H1 (cell line): Measurements from ENCODE around the gene IGLL5. TPM values are rescaled to one million over a fixed set of nuclear protein-coding genes. Genes with fewer than 3 reads are reported as not detected.

Experiments
- CTCF ChIA-PET: fragments of 300-600 bp; sonication (Branson Sonifier 250); formaldehyde crosslinking; loops from one replicate; lab custom pipeline; 2021; ENCODE audit not compliant: partially characterized antibody; lab: Charles Lee
- POLR2A ChIA-PET: fragments of 300-600 bp; sonication (Branson Sonifier 250); formaldehyde crosslinking; loops from one replicate; lab custom pipeline; 2021; ENCODE audit warnings: inconsistent platforms; ENCODE audit not compliant: partially characterized antibody; lab: Charles Lee
- DNase-seq, 2 experiments: peaks; one replicate each; pipeline versions ENCODE4 v3.0.0 to v3.0.0-alpha.2; 2010 to 2022; ENCODE audit warnings: low spot score in 2 of 2, low read depth in 1 of 2, mixed read lengths in 1 of 2
- FAIRE-seq: peaks from 2 replicates; lab custom pipeline; 2011; peaks lifted over from hg19 to GRCh38; lab: Jason Lieb, UNC
- H2AFZ ChIP-seq: 2 replicates; pipeline ENCODE4 v1.8.1; 2012; ENCODE audit warnings: low read length, inconsistent platforms
- H2AK5ac ChIP-seq: 2 replicates; pipeline ENCODE4 v1.6.1; 2013; ENCODE audit warnings: low read depth, low read length
- H2BK120ac ChIP-seq: replicated peaks from 2 replicates; pipeline ENCODE3; 2013; ENCODE audit warnings: low read depth, low read length, inconsistent platforms
- H2BK12ac ChIP-seq: 2 replicates; pipeline ENCODE4 v1.6.1; 2013; ENCODE audit warnings: low read depth, low read length
- H2BK15ac ChIP-seq: 2 replicates; pipeline ENCODE4 v1.6.1; 2013; ENCODE audit warnings: low read length
- H2BK20ac ChIP-seq: 2 replicates; pipeline ENCODE4 v1.6.1; 2013; ENCODE audit warnings: low read length
- H2BK5ac ChIP-seq: 2 replicates; pipeline ENCODE4 v1.6.1; 2013; ENCODE audit warnings: low read depth, low read length
- H3K14ac ChIP-seq: 2 replicates; pipeline ENCODE4 v1.6.1; 2013; ENCODE audit warnings: inconsistent platforms; ENCODE audit not compliant: insufficient read length
- H3K18ac ChIP-seq: 2 replicates; pipeline ENCODE4 v1.6.1; 2013; ENCODE audit warnings: low read length; ENCODE audit errors: extremely low read depth
- H3K23ac ChIP-seq: 2 replicates; pipeline ENCODE4 v1.6.1; 2013; ENCODE audit warnings: inconsistent platforms; ENCODE audit not compliant: insufficient read length
- H3K23me2 ChIP-seq: 2 replicates; pipeline ENCODE4 v1.6.1; 2013; ENCODE audit warnings: low read depth, low read length
- H3K27ac ChIP-seq: 2 replicates; pipeline ENCODE4 v1.6.1; 2011; ENCODE audit warnings: low read depth, low read length, inconsistent platforms
- H3K27me3 ChIP-seq, 4 experiments: replicated peaks in 1 of 4; 1 replicate in 1 of 4; 2 replicates in 3 of 4; pipeline versions ENCODE4 v1.6.1 to v1.8.1; 2011 to 2013; ENCODE audit warnings: low read length in 3 of 4, mild to moderate bottlenecking in 3 of 4, inconsistent platforms in 2 of 4, mixed read lengths in 2 of 4, moderate library complexity in 1 of 4; ENCODE audit not compliant: control insufficient read depth in 3 of 4, insufficient read depth in 3 of 4; ENCODE audit errors: extremely low read depth in 1 of 4
- H3K36me3 ChIP-seq, 4 experiments: 2 replicates each; pipeline versions ENCODE4 v1.6.1 to v1.8.1; 2011 to 2013; ENCODE audit warnings: mild to moderate bottlenecking in 4 of 4, low read length in 3 of 4, moderate library complexity in 2 of 4, control low read depth in 1 of 4, inconsistent platforms in 1 of 4; ENCODE audit not compliant: insufficient read depth in 4 of 4, control insufficient read depth in 2 of 4
- H3K4ac ChIP-seq: replicated peaks from 2 replicates; pipeline ENCODE3; 2013; ENCODE audit warnings: low read length, low read depth, mixed read lengths, inconsistent platforms; ENCODE audit not compliant: insufficient read length
- H3K4me1 ChIP-seq, 4 experiments: replicated peaks in 1 of 4; 1 replicate in 1 of 4; 2 replicates in 3 of 4; pipeline versions ENCODE4 v1.6.1 to v1.8.1; 2011 to 2013; ENCODE audit warnings: low read length in 3 of 4, inconsistent platforms in 2 of 4, mixed read lengths in 1 of 4; ENCODE audit not compliant: insufficient read depth in 4 of 4, control insufficient read depth in 3 of 4
- H3K4me2 ChIP-seq, 2 experiments: 2 replicates each; pipeline versions ENCODE4 v1.6.1 to v1.8.1; 2011 to 2013; ENCODE audit warnings: low read depth in 2 of 2, low read length in 2 of 2, control low read depth in 1 of 2, inconsistent platforms in 1 of 2, mild to moderate bottlenecking in 1 of 2; ENCODE audit not compliant: insufficient read depth in 1 of 2
- H3K4me3 ChIP-seq, 4 experiments: fragments of 200-600, 300-600 bp in 1 of 4; sonication (generic), shearing (Covaris generic), sonication (Bioruptor Twin) in 1 of 4; 2 replicates each; pipeline versions ENCODE4 v1.5.1 to v1.8.1; 2011 to 2016; ENCODE audit warnings: low read length in 4 of 4, low read depth in 3 of 4, control low read depth in 2 of 4, inconsistent platforms in 2 of 4, mild to moderate bottlenecking in 2 of 4, mixed read lengths in 1 of 4, moderate library complexity in 1 of 4; ENCODE audit not compliant: insufficient read depth in 2 of 4; ENCODE audit errors: extremely low read depth in 1 of 4
- H3K56ac ChIP-seq: replicated peaks from 2 replicates; pipeline ENCODE3; 2013; ENCODE audit warnings: low read depth, mild to moderate bottlenecking, mixed read lengths, low read length, inconsistent platforms; ENCODE audit not compliant: insufficient read length
- H3K79me1 ChIP-seq: 2 replicates; pipeline ENCODE4 v1.6.1; 2013; ENCODE audit warnings: low read depth, low read length, control low read depth
- H3K79me2 ChIP-seq, 2 experiments: 2 replicates each; pipeline versions ENCODE4 v1.6.1 to v1.8.1; 2012 to 2013; ENCODE audit warnings: low read length in 2 of 2, mild to moderate bottlenecking in 2 of 2, inconsistent platforms in 1 of 2; ENCODE audit not compliant: insufficient read depth in 2 of 2, control insufficient read depth in 1 of 2
- H3K9ac ChIP-seq, 4 experiments: replicated peaks in 1 of 4; 1 replicate in 1 of 4; 2 replicates in 3 of 4; pipeline versions ENCODE4 v1.6.1 to v1.8.1; 2011 to 2013; ENCODE audit warnings: low read depth in 3 of 4, low read length in 3 of 4, control low read depth in 2 of 4, mild to moderate bottlenecking in 2 of 4, moderate library complexity in 2 of 4, inconsistent platforms in 1 of 4; ENCODE audit errors: extremely low read depth in 1 of 4
- H3K9me3 ChIP-seq, 2 experiments: 2 replicates each; pipeline versions ENCODE4 v1.6.1 to v1.8.1; 2012 to 2013; ENCODE audit warnings: mild to moderate bottlenecking in 2 of 2, moderate library complexity in 2 of 2, control low read depth in 1 of 2, inconsistent platforms in 1 of 2, low read depth in 1 of 2, low read length in 1 of 2, mixed read lengths in 1 of 2; ENCODE audit not compliant: insufficient read depth in 2 of 2
- H4K20me1 ChIP-seq, 2 experiments: replicated peaks in 1 of 2; 2 replicates each; pipeline versions ENCODE3 to v1.8.1; 2011 to 2013; ENCODE audit warnings: inconsistent platforms in 2 of 2, low read length in 2 of 2, mild to moderate bottlenecking in 1 of 2; ENCODE audit not compliant: insufficient read depth in 2 of 2, control insufficient read depth in 1 of 2
- H4K5ac ChIP-seq: 2 replicates; pipeline ENCODE4 v1.6.1; 2013; ENCODE audit warnings: low read length, low read depth, mixed read lengths, inconsistent platforms; ENCODE audit not compliant: insufficient read length
- H4K8ac ChIP-seq: 2 replicates; pipeline ENCODE4 v1.8.0; 2013; ENCODE audit warnings: mild to moderate bottlenecking, moderate library complexity, low read length, inconsistent platforms; ENCODE audit not compliant: insufficient read depth; ENCODE audit errors: extremely low read depth
- H4K91ac ChIP-seq: replicated peaks from 2 replicates; pipeline ENCODE3; 2013; ENCODE audit warnings: low read length, mixed read lengths, inconsistent platforms; ENCODE audit not compliant: insufficient read length
- POLR2A ChIP-seq, 2 experiments: IDR thresholded peaks; 1 replicate in 1 of 2; 2 replicates in 1 of 2; pipeline ENCODE4 v1.6.1; 2011; ENCODE audit warnings: low read depth in 2 of 2, low read length in 2 of 2, mild to moderate bottlenecking in 2 of 2; ENCODE audit errors: control extremely low read depth in 1 of 2
- POLR2AphosphoS5 ChIP-seq: IDR thresholded peaks from 2 replicates; pipeline ENCODE4 v1.6.1; 2011; ENCODE audit warnings: low read depth, low read length
- WGBS, 2 experiments: shearing (Covaris generic) in 1 of 2; methylation state at CpG; one replicate each; pipeline versions ENCODE4 v1.1.6 to v1.1.7; 2013 to 2015; ENCODE audit warnings: low lambda C conversion rate in 2 of 2, mixed read lengths in 2 of 2, inconsistent platforms in 1 of 2, low coverage in 1 of 2, missing lambda C conversion rate in 1 of 2; ENCODE audit not compliant: insufficient replicate concordance in 2 of 2, insufficient coverage in 1 of 2, insufficient read length in 1 of 2; ENCODE audit errors: extremely low coverage in 1 of 2, missing lambda C conversion rate in 1 of 2; 5-methylcytosine and 5-hydroxymethylcytosine counted together
- polyA plus RNA-seq, 7 experiments: library from polyadenylated mRNA; depleted of rRNA in 3 of 7; stranded (reverse) in 5 of 7; unstranded in 2 of 7; fragments of >200 nt in 5 of 7; fragments of 200-250 nt in 2 of 7; gene quantifications; 1 replicate in 5 of 7; 2 replicates in 1 of 7; 4 replicates in 1 of 7; pipeline versions ENCODE4 v1.2.1 to v1.2.3, GENCODE V29; 2011 to 2013; ENCODE audit warnings: missing spikeins in 2 of 7, mixed read lengths in 2 of 7
- total RNA-seq: library from RNA; stranded (reverse); fragmentation: NEBNext Ultra II Directional; extraction: Animal tissue kit (Norgen Biotek cat#: 25700); gene quantifications from 2 replicates; pipeline ENCODE4 v1.2.1, GENCODE V29; 2021

The IGLL5 gene
- total and polyA plus RNA-seq, 2 of the 8 experiments (the other 6 are each of a cell fraction or from before 2014, with no cell fraction given), result not detected

- POLR2A ChIA-PET, result no interaction called here
- DNase-seq, result no peak
- TF ChIP-seq POLR2A (IDR thresholded peaks at IDR 0.05; ENCODE audit: control extremely low read depth in 1 of 2, low read depth in 2 of 2, low read length in 2 of 2) (no peak), POLR2AphosphoS5 (no peak)
Measured at GRCh38 chr22:22855085-22855484, 32.5 kb upstream of the IGLL5 start.

More at GRCh38 chr22:22855085-22855484, 32.5 kb upstream of the IGLL5 start:
- Histone ChIP-seq H4K20me1 (no peaks in the 10 kb centered on the region), H3K36me3 (no peaks in the 10 kb centered on the region), H3K14ac (no peak overlapping the region), H3K23me2 (no peaks in the 10 kb centered on the region), H2BK5ac (no peak overlapping the region), H3K27ac (no peak overlapping the region), H3K4me1 (no peaks in the 10 kb centered on the region), H3K18ac (no peak overlapping the region), H4K8ac (no peak overlapping the region), H3K79me2 (no peaks in the 10 kb centered on the region), H2BK15ac (no peak overlapping the region), H3K79me1 (no peaks in the 10 kb centered on the region), H2AK5ac (no peak overlapping the region), H2BK20ac (no peak overlapping the region), H2BK12ac (no peak overlapping the region), H3K4me2 (no peak overlapping the region), H2AFZ (no peak overlapping the region), H3K27me3 (peaks cover 13 to 45% (median 21%) of the 10 kb centered on the region in 4 experiments), H4K5ac (no peak overlapping the region), H3K9me3 (peaks cover 15 to 68% of the 10 kb centered on the region in 2 experiments; a peak in 3 of 4 replicates), H3K56ac (no peak overlapping the region), H2BK120ac (no peak overlapping the region), H3K4me3 (no peak overlapping the region), H3K4ac (no peak overlapping the region), H4K91ac (no peak overlapping the region), H3K23ac (no peak overlapping the region), H3K9ac (no peak overlapping the region)
- FAIRE-seq, result no peak
- WGBS, 2 experiments, result 88% methylated on average over 12 of the region's 13 CpGs; no CpG with 5 or more reads in 1 of the 2 experiments
- CTCF ChIA-PET, result interaction anchor here (0.9 to 1.1 kb wide), 4 partner anchors 8 to 103 kb away, joined by 3 to 4 read pairs (median 4); no protein-coding TSS in a partner anchor
